ENCODE data around the gene ARID1B.

Gene ARID1B

DNA sequence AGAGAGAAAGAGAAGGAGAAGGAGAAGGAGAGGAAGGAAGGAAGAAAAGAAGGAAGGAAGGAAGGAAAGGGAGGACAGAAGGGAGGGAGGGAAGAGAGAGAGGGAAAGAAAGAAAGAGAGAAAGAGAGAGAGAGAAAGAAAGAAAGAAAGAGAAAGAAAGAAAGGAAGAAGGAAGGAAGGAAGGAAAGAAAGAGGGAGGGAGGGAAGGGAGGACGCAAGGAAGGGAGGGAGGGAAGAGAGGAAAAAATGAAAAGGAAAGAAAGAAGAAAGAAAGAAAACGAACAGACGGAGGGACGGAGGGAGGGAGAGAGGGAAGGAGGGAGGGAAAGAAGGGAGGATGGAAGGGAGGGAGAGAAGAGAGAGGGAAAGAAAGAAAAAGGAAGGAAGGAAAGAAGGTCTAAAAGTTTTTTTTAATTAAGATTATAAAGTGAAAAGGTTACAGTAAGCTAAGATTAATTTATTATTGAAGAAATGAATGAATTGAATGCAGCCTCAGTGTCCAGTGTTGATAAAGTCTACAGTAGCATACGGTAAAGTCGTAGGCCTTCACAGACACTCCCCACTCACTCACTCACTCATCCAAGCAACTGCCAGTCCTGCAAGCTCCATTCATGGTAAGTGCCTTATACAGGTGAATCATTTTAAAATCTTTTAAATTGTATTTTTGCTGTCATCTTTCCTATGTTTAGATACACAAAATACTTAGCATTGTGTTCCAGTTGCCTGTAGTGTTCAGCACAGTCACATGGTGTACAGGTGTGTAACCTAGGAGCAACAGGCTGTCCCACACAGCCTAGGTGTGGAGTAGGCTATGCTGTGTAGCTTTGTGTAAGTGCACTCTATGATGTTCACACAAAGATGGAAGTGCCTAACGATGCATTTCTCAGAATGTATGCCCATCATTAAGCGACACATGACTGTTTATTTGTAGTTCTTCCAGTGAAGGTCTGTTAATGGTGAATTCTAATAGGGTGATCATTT lies 20.3 kb upstream of the ARID1B start:
- Histone ChIP-seq H3K27me3 (ENCODE audit: control insufficient read depth, insufficient read depth, low read length) (no peaks in the 10 kb centered on the region), H3K4me3 (ENCODE audit: low read depth, low read length) (no peak overlapping the region), H3K4me1 (ENCODE audit: control insufficient read depth, insufficient read depth, low read length) (peaks cover 5% of the 10 kb centered on the region; the same call in 1 of the 2 replicates), H3K9me3 (ENCODE audit: control insufficient read depth, insufficient read depth, low read length) (no peaks in the 10 kb centered on the region), H3K36me3 (ENCODE audit: control insufficient read depth, insufficient read depth, low read length) (no peaks in the 10 kb centered on the region), H3K9ac (ENCODE audit: low read depth, low read length) (no peak overlapping the region), H3K27ac (ENCODE audit: low read depth, low read length) (no peak overlapping the region)

DNA sequence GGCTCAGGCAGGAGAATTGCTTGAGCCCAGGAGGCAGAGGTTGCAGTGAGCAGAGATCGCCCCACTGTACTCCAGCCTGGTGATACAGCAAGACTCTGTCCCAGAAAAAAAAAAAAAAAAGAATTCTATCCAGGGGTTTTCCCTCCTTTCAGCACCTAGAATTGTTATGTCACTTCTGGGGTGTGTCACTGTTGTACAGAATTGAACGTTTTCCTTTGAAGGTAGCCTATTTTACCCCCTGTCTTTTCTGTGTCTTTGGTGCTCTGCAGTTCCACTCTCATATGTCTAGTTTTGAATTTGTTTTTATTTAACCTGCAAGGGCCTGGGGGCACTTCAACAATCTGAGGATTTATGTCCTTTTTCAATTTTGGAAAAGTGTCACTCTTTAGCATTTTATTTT lies 19.3 kb upstream of the ARID1B start:
- Histone ChIP-seq H3K4me1 (ENCODE audit: control insufficient read depth, insufficient read depth, low read length) (peaks cover under 1% of the 10 kb centered on the region; the same call in 1 of the 2 replicates), H3K27me3 (ENCODE audit: control insufficient read depth, insufficient read depth, low read length) (no peaks in the 10 kb centered on the region), H3K27ac (ENCODE audit: low read depth, low read length) (no peak overlapping the region), H3K9ac (ENCODE audit: low read depth, low read length) (no peak overlapping the region), H3K4me3 (ENCODE audit: low read depth, low read length) (no peak overlapping the region), H3K36me3 (ENCODE audit: control insufficient read depth, insufficient read depth, low read length) (no peaks in the 10 kb centered on the region), H3K9me3 (ENCODE audit: control insufficient read depth, insufficient read depth, low read length) (no peaks in the 10 kb centered on the region)

DNA sequence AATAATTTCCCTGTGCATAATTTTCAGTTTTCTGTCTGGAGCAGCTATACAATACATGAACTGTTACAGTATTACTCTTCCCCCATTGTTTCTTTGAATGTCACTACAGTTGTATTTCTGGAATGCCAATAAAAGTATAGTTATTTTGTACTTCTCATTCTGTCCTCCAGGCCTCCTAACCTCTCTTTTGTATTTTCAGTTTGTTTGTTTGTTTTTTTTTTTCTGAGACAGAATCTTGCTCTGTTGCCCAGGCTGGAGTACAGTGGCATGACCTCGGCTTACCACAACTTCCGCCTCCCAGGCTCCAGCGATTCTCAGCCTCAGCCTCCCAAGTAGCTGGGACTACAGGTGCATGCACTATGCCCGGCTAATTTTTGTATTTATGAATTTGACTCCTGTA lies 16.8 kb upstream of the ARID1B start:
- H3K36me3 ChIP-seq (ENCODE audit: control insufficient read depth, insufficient read depth, low read length) = no peaks in the 10 kb centered on the region
- H3K9ac ChIP-seq (ENCODE audit: low read depth, low read length) = no peak overlapping the region
- H3K27me3 ChIP-seq (ENCODE audit: control insufficient read depth, insufficient read depth, low read length) = no peaks in the 10 kb centered on the region
- H3K27ac ChIP-seq (ENCODE audit: low read depth, low read length) = no peak overlapping the region
- H3K4me1 ChIP-seq (ENCODE audit: control insufficient read depth, insufficient read depth, low read length) = no peaks in the 10 kb centered on the region
- H3K4me3 ChIP-seq (ENCODE audit: low read depth, low read length) = no peak overlapping the region
- no peaks in the 10 kb centered on the region for H3K9me3 ChIP-seq (ENCODE audit: control insufficient read depth, insufficient read depth, low read length)

DNA sequence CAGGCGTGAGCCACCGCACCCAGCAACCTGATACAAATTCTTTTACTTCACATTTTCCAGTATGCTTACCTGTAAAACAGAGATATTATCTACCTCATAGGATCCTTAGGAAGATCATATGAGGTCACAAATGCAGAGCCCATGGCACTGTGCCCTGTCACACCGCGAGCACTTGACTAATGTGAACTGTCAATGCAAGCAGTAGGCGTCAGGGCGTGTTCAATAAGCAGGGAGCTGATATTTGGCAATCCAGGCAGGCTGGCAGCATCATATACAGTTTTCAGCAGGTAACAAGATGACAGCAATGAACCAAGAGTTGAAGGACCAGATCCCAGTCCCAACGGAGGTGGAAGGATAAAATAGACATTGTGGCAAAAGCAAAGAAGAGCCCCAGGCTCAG lies 14.6 kb upstream of the ARID1B start:
- H3K27ac ChIP-seq (ENCODE audit: low read depth, low read length) = no peak overlapping the region
- H3K27me3 ChIP-seq (ENCODE audit: control insufficient read depth, insufficient read depth, low read length) = no peaks in the 10 kb centered on the region
- no peak overlapping the region for H3K9ac ChIP-seq (ENCODE audit: low read depth, low read length)
- H3K9me3 ChIP-seq (ENCODE audit: control insufficient read depth, insufficient read depth, low read length) = no peaks in the 10 kb centered on the region
- no peaks in the 10 kb centered on the region for H3K36me3 ChIP-seq (ENCODE audit: control insufficient read depth, insufficient read depth, low read length)
- H3K4me3 ChIP-seq (ENCODE audit: low read depth, low read length) = no peak overlapping the region
- H3K4me1 ChIP-seq (ENCODE audit: control insufficient read depth, insufficient read depth, low read length) = no peaks in the 10 kb centered on the region

DNA sequence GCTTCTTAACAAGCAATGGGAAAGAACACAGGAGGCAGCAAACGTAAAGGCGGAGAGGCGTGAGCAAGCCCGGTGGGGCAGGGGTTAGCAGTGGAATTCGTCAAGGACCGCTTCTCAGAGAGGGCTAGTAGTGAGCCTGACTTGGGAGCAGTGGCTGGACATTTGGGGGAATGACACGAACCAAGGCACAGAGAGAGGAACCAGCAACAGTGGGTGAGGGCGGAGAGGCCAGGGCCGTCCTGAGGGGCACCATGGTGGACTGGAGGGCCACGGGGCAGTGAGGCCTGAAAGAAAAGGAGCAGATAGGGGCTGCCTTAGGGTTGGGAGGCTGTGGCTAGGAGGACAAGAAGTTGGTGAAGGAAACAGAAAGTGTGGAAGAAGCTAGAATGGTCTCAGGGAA lies 12.1 kb upstream of the ARID1B start:
- no peak overlapping the region for H3K27ac ChIP-seq (ENCODE audit: low read depth, low read length)
- H3K27me3 ChIP-seq (ENCODE audit: control insufficient read depth, insufficient read depth, low read length) = no peaks in the 10 kb centered on the region
- no peaks in the 10 kb centered on the region for H3K36me3 ChIP-seq (ENCODE audit: control insufficient read depth, insufficient read depth, low read length)
- H3K9ac ChIP-seq (ENCODE audit: low read depth, low read length) = no peak overlapping the region
- no peaks in the 10 kb centered on the region for H3K9me3 ChIP-seq (ENCODE audit: control insufficient read depth, insufficient read depth, low read length)
- H3K4me3 ChIP-seq (ENCODE audit: low read depth, low read length) = no peak overlapping the region
- peaks cover 3% of the 10 kb centered on the region; the same call in 1 of the 2 replicates for H3K4me1 ChIP-seq (ENCODE audit: control insufficient read depth, insufficient read depth, low read length)

GRCh38 chr6:156767603-156768467 lies 9.3 kb upstream of the ARID1B start:
- Histone ChIP-seq H3K27me3 (ENCODE audit: control insufficient read depth, insufficient read depth, low read length) (no peaks in the 10 kb centered on the region), H3K9ac (ENCODE audit: low read depth, low read length) (no peak overlapping the region), H3K4me3 (ENCODE audit: low read depth, low read length) (no peak overlapping the region), H3K4me1 (ENCODE audit: control insufficient read depth, insufficient read depth, low read length) (peaks cover 5% of the 10 kb centered on the region; the same call in 1 of the 2 replicates), H3K36me3 (ENCODE audit: control insufficient read depth, insufficient read depth, low read length) (no peaks in the 10 kb centered on the region), H3K9me3 (ENCODE audit: control insufficient read depth, insufficient read depth, low read length) (no peaks in the 10 kb centered on the region), H3K27ac (ENCODE audit: low read depth, low read length) (no peak overlapping the region)

DNA sequence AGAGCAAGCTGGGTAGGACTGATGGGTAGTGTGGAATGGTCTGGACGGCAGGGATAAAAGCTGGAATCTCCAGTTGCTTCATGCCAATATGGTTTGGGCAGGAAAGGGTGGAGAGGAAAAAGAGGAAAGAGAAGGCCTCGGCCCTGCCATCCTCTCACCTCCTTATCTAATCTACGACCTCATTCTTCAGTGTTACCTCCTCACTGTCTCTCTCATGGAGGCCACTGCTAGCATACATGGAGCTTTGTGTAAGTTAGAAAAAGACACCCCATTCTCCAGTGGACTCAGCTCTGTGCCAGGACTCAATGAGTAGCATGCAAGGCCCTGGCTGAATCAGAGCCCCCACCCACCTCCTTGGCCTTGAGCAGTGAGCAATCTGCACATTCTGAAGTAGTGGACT lies 6.1 kb upstream of the ARID1B start:
- Histone ChIP-seq H3K4me3 (ENCODE audit: low read depth, low read length) (no peak overlapping the region), H3K9ac (ENCODE audit: low read depth, low read length) (no peak overlapping the region), H3K9me3 (ENCODE audit: control insufficient read depth, insufficient read depth, low read length) (no peaks in the 10 kb centered on the region), H3K4me1 (ENCODE audit: control insufficient read depth, insufficient read depth, low read length) (peaks cover 37% of the 10 kb centered on the region), H3K27ac (ENCODE audit: low read depth, low read length) (no peak overlapping the region), H3K36me3 (ENCODE audit: control insufficient read depth, insufficient read depth, low read length) (no peaks in the 10 kb centered on the region), H3K27me3 (ENCODE audit: control insufficient read depth, insufficient read depth, low read length) (no peaks in the 10 kb centered on the region)

DNA sequence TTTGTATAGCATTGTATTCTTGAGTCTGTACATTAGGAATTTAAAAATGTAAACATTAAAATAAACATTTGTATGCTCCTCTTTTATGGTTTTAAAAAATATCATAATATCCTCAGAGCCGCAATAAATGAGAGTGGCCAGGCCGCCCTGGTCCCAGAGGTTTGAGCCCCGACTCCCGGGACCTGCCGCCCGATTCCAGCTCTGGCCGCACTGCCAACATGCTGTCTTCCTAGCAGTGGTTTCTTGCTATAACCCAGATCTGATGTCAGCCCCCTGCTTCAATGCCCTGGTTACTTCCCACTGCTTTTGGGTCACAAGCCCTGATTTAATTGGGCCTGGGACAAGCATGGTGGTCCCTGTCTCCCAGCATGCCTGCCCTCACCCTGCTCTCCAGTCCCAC lies 5.4 kb upstream of the ARID1B start:
- Histone ChIP-seq H3K9ac (ENCODE audit: low read depth, low read length) (no peak overlapping the region), H3K4me3 (ENCODE audit: low read depth, low read length) (no peak overlapping the region), H3K36me3 (ENCODE audit: control insufficient read depth, insufficient read depth, low read length) (no peaks in the 10 kb centered on the region), H3K27ac (ENCODE audit: low read depth, low read length) (no peak overlapping the region), H3K4me1 (ENCODE audit: control insufficient read depth, insufficient read depth, low read length) (peaks cover 44% of the 10 kb centered on the region), H3K27me3 (ENCODE audit: control insufficient read depth, insufficient read depth, low read length) (no peaks in the 10 kb centered on the region), H3K9me3 (ENCODE audit: control insufficient read depth, insufficient read depth, low read length) (no peaks in the 10 kb centered on the region)

- Histone ChIP-seq H3K4me1 (ENCODE audit: control insufficient read depth, insufficient read depth, low read length) (peaks cover 43% of the 10 kb centered on the region), H3K9me3 (ENCODE audit: control insufficient read depth, insufficient read depth, low read length) (no peaks in the 10 kb centered on the region), H3K27me3 (ENCODE audit: control insufficient read depth, insufficient read depth, low read length) (no peaks in the 10 kb centered on the region), H3K36me3 (ENCODE audit: control insufficient read depth, insufficient read depth, low read length) (no peaks in the 10 kb centered on the region), H3K4me3 (ENCODE audit: low read depth, low read length) (no peak overlapping the region), H3K9ac (ENCODE audit: low read depth, low read length) (no peak overlapping the region), H3K27ac (ENCODE audit: low read depth, low read length) (no peak overlapping the region)
Measured at GRCh38 chr6:156773476-156773875, 3.7 kb upstream of the ARID1B start.

- Histone ChIP-seq H3K27ac (ENCODE audit: low read depth, low read length) (peak overlapping the region; percentile 84), H3K4me1 (ENCODE audit: control insufficient read depth, insufficient read depth, low read length) (peaks cover 43% of the 10 kb centered on the region), H3K9me3 (ENCODE audit: control insufficient read depth, insufficient read depth, low read length) (no peaks in the 10 kb centered on the region), H3K36me3 (ENCODE audit: control insufficient read depth, insufficient read depth, low read length) (no peaks in the 10 kb centered on the region), H3K27me3 (ENCODE audit: control insufficient read depth, insufficient read depth, low read length) (no peaks in the 10 kb centered on the region), H3K9ac (ENCODE audit: low read depth, low read length) (no peak overlapping the region), H3K4me3 (ENCODE audit: low read depth, low read length) (peak overlapping the region; percentile 39)
Measured at GRCh38 chr6:156773935-156774852, 3.0 kb upstream of the ARID1B start.
